H9 (cell line): Measurements from ENCODE around the gene SULT2A1. TPM values are rescaled to one million over a fixed set of nuclear protein-coding genes. Genes with fewer than 3 reads are reported as not detected.

Experiments used
- DNase-seq: peaks from one replicate; pipeline ENCODE4 v3.0.0-alpha.2; 2017
- H2AFZ ChIP-seq: one replicate; pipeline ENCODE4 v1.6.1; 2013; ENCODE audit warnings: mild to moderate bottlenecking, low read length, control low read depth, moderate library complexity
- H2AK5ac ChIP-seq: 2 replicates; pipeline ENCODE4 v1.6.1; 2013; ENCODE audit warnings: low read length, control low read depth, mixed read lengths; ENCODE audit not compliant: insufficient read length
- H2BK120ac ChIP-seq: one replicate; pipeline ENCODE4 v1.6.1; 2013; ENCODE audit warnings: low read depth, mild to moderate bottlenecking, low read length, control low read depth, inconsistent platforms; ENCODE audit not compliant: poor library complexity, severe bottlenecking
- H2BK12ac ChIP-seq: 2 replicates; pipeline ENCODE4 v1.6.1; 2013; ENCODE audit warnings: low read length, control low read depth, mixed read lengths, low read depth; ENCODE audit not compliant: insufficient read length
- H2BK15ac ChIP-seq: 2 replicates; pipeline ENCODE4 v1.6.1; 2013; ENCODE audit warnings: low read depth, low read length, control low read depth
- H2BK20ac ChIP-seq: one replicate; pipeline ENCODE4 v1.6.1; 2013; ENCODE audit warnings: low read depth, mild to moderate bottlenecking, low read length, control low read depth, inconsistent platforms; ENCODE audit not compliant: poor library complexity, severe bottlenecking
- H2BK5ac ChIP-seq: 2 replicates; pipeline ENCODE4 v1.6.1; 2013; ENCODE audit warnings: low read length, control low read depth, mixed read lengths; ENCODE audit not compliant: insufficient read length
- H3K14ac ChIP-seq: 2 replicates; pipeline ENCODE4 v1.6.1; 2013; ENCODE audit warnings: low read length, control low read depth; ENCODE audit not compliant: insufficient read depth
- H3K18ac ChIP-seq: 2 replicates; pipeline ENCODE4 v1.6.1; 2013; ENCODE audit warnings: low read depth, mild to moderate bottlenecking, mixed read lengths, low read length, control low read depth; ENCODE audit not compliant: insufficient read length
- H3K23ac ChIP-seq: 2 replicates; pipeline ENCODE4 v1.6.1; 2013; ENCODE audit warnings: low read length, control low read depth, mixed read lengths, low read depth; ENCODE audit not compliant: insufficient read length
- H3K23me2 ChIP-seq: 2 replicates; pipeline ENCODE4 v1.6.1; 2013; ENCODE audit warnings: low read depth, mild to moderate bottlenecking, mixed read lengths, low read length, control low read depth; ENCODE audit not compliant: insufficient read length, poor library complexity, severe bottlenecking
- H3K27ac ChIP-seq: 2 replicates; pipeline ENCODE4 v1.5.1; 2013; ENCODE audit warnings: low read length, control low read depth, mixed read lengths, low read depth; ENCODE audit not compliant: insufficient read length
- H3K27me3 ChIP-seq: 2 replicates; pipeline ENCODE4 v1.6.1; 2013; ENCODE audit warnings: low read length, control low read depth, inconsistent platforms; ENCODE audit not compliant: insufficient read depth
- H3K4ac ChIP-seq: 2 replicates; pipeline ENCODE4 v1.6.1; 2013; ENCODE audit warnings: low read depth, mild to moderate bottlenecking, control low read depth, inconsistent platforms, low read length, moderate library complexity
- H3K4me1 ChIP-seq: 2 replicates; pipeline ENCODE4 v1.6.1; 2013; ENCODE audit warnings: low read length, control low read depth, inconsistent platforms; ENCODE audit not compliant: insufficient read depth
- H3K4me2 ChIP-seq: 2 replicates; pipeline ENCODE4 v1.6.1; 2013; ENCODE audit warnings: low read length, control low read depth, mixed read lengths; ENCODE audit not compliant: insufficient read length, insufficient read depth
- H3K56ac ChIP-seq: 2 replicates; pipeline ENCODE4 v1.6.1; 2013; ENCODE audit warnings: low read depth, mild to moderate bottlenecking, mixed read lengths, low read length, control low read depth; ENCODE audit not compliant: insufficient read length
- H3K79me1 ChIP-seq: 2 replicates; pipeline ENCODE4 v1.6.1; 2013; ENCODE audit warnings: low read depth, mild to moderate bottlenecking, moderate library complexity, low read length, control low read depth, inconsistent platforms; ENCODE audit not compliant: insufficient read depth, poor library complexity, severe bottlenecking
- H3K79me2 ChIP-seq: 2 replicates; pipeline ENCODE4 v1.6.1; 2013; ENCODE audit warnings: low read length, control low read depth, inconsistent platforms; ENCODE audit not compliant: insufficient read depth
- H3K9ac ChIP-seq: 2 replicates; pipeline ENCODE4 v1.6.1; 2013; ENCODE audit warnings: low read length, control low read depth, mixed read lengths; ENCODE audit not compliant: insufficient read length; ENCODE audit errors: extremely low read depth
- H3K9me3 ChIP-seq: one replicate; pipeline ENCODE4 v1.6.1; 2013; ENCODE audit warnings: low read depth, low read length, inconsistent platforms; ENCODE audit not compliant: control insufficient read depth
- H3T11ph ChIP-seq: one replicate; pipeline ENCODE4 v1.6.1; 2013; ENCODE audit warnings: mild to moderate bottlenecking, low read length, control low read depth, inconsistent platforms
- H4K20me1 ChIP-seq: one replicate; pipeline ENCODE4 v1.6.1; 2013; ENCODE audit not compliant: control insufficient read depth, insufficient read length, insufficient read depth
- H4K5ac ChIP-seq: 2 replicates; pipeline ENCODE4 v1.6.1; 2013; ENCODE audit warnings: low read depth, mild to moderate bottlenecking, mixed read lengths, low read length, control low read depth; ENCODE audit not compliant: insufficient read length
- H4K8ac ChIP-seq: replicated peaks from 2 replicates; pipeline ENCODE4 v1.6.1; 2013; ENCODE audit warnings: low read length, control low read depth, mixed read lengths, low read depth; ENCODE audit not compliant: insufficient read length
- H4K91ac ChIP-seq: 2 replicates; pipeline ENCODE4 v1.6.1; 2013; ENCODE audit warnings: low read depth, mild to moderate bottlenecking, moderate library complexity, mixed read lengths, low read length, control low read depth; ENCODE audit not compliant: insufficient read length
- H3K27ac Mint-ChIP-seq, 3 experiments: 2 replicates in 2 of 3; 3 replicates in 1 of 3; pipeline ENCODE4 v1.8.0; 2020 to 2021; ENCODE audit warnings: mixed read lengths in 3 of 3, mild to moderate bottlenecking in 1 of 3, moderate library complexity in 1 of 3
- H3K27me3 Mint-ChIP-seq: 2 replicates; pipeline ENCODE4 v1.8.0; 2021; ENCODE audit warnings: low read depth, mild to moderate bottlenecking, moderate library complexity, mixed read lengths
- H3K36me3 Mint-ChIP-seq, 3 experiments: 2 replicates in 2 of 3; 3 replicates in 1 of 3; pipeline ENCODE4 v1.8.0; 2020 to 2021; ENCODE audit warnings: low read depth in 3 of 3, mixed read lengths in 3 of 3; ENCODE audit not compliant: insufficient read depth in 1 of 3
- H3K4me1 Mint-ChIP-seq, 2 experiments: 2 replicates each; pipeline ENCODE4 v1.8.0; 2020; ENCODE audit warnings: mixed read lengths in 2 of 2
- H3K4me3 Mint-ChIP-seq, 2 experiments: 2 replicates in 1 of 2; 3 replicates in 1 of 2; pipeline ENCODE4 v1.8.0; 2020 to 2021; ENCODE audit warnings: mild to moderate bottlenecking in 2 of 2, mixed read lengths in 2 of 2, moderate library complexity in 1 of 2
- H3K9me3 Mint-ChIP-seq, 2 experiments: 2 replicates in 1 of 2; 3 replicates in 1 of 2; pipeline ENCODE4 v1.8.0; 2020; ENCODE audit warnings: mild to moderate bottlenecking in 2 of 2, mixed read lengths in 2 of 2, moderate library complexity in 1 of 2
- WGBS: extraction: QIAGEN DNeasy Blood & Tissue Kit; methylation state at CpG from one replicate; pipeline ENCODE4 v1.1.7; 2013; ENCODE audit warnings: missing lambda C conversion rate, low lambda C conversion rate, mixed read lengths; ENCODE audit not compliant: insufficient read length; ENCODE audit errors: extremely low coverage; 5-methylcytosine and 5-hydroxymethylcytosine counted together
- total RNA-seq: library from RNA; stranded (reverse); gene quantifications from 2 replicates; pipeline ENCODE4 v1.2.1, GENCODE V29; 2021
- TF ChIP-seq, protein P1 (sequence below): fragments of 200-600 bp; sonication (generic); conservative IDR thresholded peaks from 3 replicates; pipeline ENCODE4 v1.8.0; 2021; ENCODE audit warnings: antibody characterized with exemption, mild to moderate bottlenecking

SULT2A1 gene
- total RNA-seq, 1 experiment from 2014 or later: not detected

DNA sequence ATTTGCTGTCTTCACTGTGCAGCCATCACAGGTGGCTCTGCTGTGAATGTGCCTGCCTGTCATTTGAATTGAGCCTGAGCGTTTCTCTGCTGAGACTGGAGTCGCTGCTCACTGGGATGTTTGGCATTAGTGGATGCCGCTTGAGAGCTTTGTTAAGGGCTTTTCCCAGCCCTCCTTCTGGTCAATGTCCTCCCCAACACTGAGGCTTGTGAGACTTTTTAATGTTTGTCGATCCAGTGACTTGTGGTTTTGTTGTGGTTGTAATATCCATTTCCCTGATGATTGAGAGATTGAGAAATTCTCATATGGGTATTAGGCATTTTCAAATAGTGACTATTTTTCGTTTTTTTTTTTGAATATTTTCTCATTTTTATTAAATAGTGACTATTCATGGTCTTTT is 24.5 kb downstream of the SULT2A1 start:
- Histone ChIP-seq H3T11ph (no peak overlapping the region), H3K27ac (no peak overlapping the region), H4K5ac (no peak overlapping the region), H2BK20ac (no peak overlapping the region), H4K8ac (no peak overlapping the region), H4K20me1 (no peaks in the 10 kb centered on the region), H2AK5ac (no peak overlapping the region), H3K9me3 (no peaks in the 10 kb centered on the region), H3K9ac (no peak overlapping the region), H3K56ac (no peak overlapping the region), H3K4me2 (no peak overlapping the region), H2BK5ac (no peak overlapping the region), H2AFZ (no peak overlapping the region), H3K79me2 (no peaks in the 10 kb centered on the region), H2BK120ac (no peak overlapping the region), H3K23me2 (no peaks in the 10 kb centered on the region), H3K79me1 (no peaks in the 10 kb centered on the region), H3K4ac (no peak overlapping the region), H3K23ac (no peak overlapping the region), H3K27me3 (no peaks in the 10 kb centered on the region), H3K4me1 (no peaks in the 10 kb centered on the region), H4K91ac (no peak overlapping the region), H3K14ac (no peak overlapping the region), H2BK15ac (no peak overlapping the region), H3K18ac (no peak overlapping the region), H2BK12ac (no peak overlapping the region)
- WGBS: no CpG with 5 or more reads among the region's 5 CpGs
- peaks cover 17 to 21% of the 10 kb centered on the region in 2 experiments for H3K4me1 Mint-ChIP-seq
- TF ChIP-seq, protein P1, sequence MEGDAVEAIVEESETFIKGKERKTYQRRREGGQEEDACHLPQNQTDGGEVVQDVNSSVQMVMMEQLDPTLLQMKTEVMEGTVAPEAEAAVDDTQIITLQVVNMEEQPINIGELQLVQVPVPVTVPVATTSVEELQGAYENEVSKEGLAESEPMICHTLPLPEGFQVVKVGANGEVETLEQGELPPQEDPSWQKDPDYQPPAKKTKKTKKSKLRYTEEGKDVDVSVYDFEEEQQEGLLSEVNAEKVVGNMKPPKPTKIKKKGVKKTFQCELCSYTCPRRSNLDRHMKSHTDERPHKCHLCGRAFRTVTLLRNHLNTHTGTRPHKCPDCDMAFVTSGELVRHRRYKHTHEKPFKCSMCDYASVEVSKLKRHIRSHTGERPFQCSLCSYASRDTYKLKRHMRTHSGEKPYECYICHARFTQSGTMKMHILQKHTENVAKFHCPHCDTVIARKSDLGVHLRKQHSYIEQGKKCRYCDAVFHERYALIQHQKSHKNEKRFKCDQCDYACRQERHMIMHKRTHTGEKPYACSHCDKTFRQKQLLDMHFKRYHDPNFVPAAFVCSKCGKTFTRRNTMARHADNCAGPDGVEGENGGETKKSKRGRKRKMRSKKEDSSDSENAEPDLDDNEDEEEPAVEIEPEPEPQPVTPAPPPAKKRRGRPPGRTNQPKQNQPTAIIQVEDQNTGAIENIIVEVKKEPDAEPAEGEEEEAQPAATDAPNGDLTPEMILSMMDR: no peak
- no peaks in the 10 kb centered on the region for H3K27me3 Mint-ChIP-seq
- no peak overlapping the region for H3K27ac Mint-ChIP-seq
- peaks cover 0 to 3% (median 0%) of the 10 kb centered on the region in 3 experiments; a peak in 1 of 7 replicates for H3K36me3 Mint-ChIP-seq
- no peak overlapping the region for H3K4me3 Mint-ChIP-seq
- no peaks in the 10 kb centered on the region; a peak in 2 of 5 replicates for H3K9me3 Mint-ChIP-seq
- no peak for DNase-seq
